Stomach (tissue), 4 donors: Measurements from ENCODE around the gene SPOP.

ENCODE experiments used
- EP300 ChIP-seq: sonication (generic); formaldehyde crosslinking; IDR thresholded peaks from one replicate; pipeline ENCODE4 v1.6.1; 2017; ENCODE audit warnings: antibody characterized with exemption
- POLR2A ChIP-seq, 4 donors: fragments of 450-650 bp; IDR thresholded peaks; one replicate each; pipeline ENCODE4 v1.6.1; 2016; ENCODE audit warnings: antibody characterized with exemption in 4 of 4, control low read depth in 2 of 4, mild to moderate bottlenecking in 1 of 4, moderate library complexity in 1 of 4
- POLR2AphosphoS5 ChIP-seq, 3 donors: sonication (generic); formaldehyde crosslinking; IDR thresholded peaks; one replicate each; pipeline ENCODE4 v1.6.1; 2016; ENCODE audit warnings: antibody characterized with exemption in 3 of 3
- TF ChIP-seq, protein P1 (sequence below), 7 experiments: fragments of 450-650 bp in 4 of 7; fragments of 200-600 bp in 3 of 7; sonication (generic) in 3 of 7; IDR thresholded peaks; one replicate each; pipeline ENCODE4 v1.5.1; 2016 to 2019; ENCODE audit warnings: antibody characterized with exemption in 7 of 7, control low read depth in 2 of 7, mild to moderate bottlenecking in 1 of 7

DNA sequence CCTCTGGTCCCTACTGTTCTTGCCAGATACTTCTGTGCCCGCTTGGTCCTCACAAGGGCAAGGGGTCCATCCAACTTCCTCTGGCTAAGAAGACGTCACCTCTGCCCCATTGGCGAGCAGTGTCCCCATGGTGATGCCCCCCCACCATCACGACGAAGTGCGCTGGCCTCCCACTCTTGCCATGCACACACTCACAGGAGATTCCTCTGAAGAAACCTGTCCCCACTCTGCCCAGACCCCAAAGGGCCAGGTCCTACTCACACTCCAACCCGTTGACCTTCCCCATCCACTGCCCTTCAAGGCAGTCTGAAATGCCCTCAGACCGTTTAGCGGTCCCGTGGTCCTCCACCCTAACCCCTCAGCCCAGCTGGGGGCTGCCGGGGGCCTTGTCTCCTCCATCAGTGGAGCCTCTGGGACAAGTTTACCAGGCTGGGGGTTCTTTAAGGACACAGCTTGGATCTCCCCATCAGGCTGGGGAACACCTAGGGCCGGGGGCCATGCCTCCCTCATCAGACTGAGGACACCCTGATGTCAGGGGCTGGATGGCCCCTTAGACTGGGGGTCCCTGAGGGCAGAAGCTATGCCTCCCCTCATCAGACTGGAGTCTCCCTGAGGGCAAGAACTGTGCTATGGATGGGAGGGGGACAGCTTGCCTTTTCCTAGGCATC, 95.7 kb downstream of the SPOP start:
- TF ChIP-seq, protein P1, sequence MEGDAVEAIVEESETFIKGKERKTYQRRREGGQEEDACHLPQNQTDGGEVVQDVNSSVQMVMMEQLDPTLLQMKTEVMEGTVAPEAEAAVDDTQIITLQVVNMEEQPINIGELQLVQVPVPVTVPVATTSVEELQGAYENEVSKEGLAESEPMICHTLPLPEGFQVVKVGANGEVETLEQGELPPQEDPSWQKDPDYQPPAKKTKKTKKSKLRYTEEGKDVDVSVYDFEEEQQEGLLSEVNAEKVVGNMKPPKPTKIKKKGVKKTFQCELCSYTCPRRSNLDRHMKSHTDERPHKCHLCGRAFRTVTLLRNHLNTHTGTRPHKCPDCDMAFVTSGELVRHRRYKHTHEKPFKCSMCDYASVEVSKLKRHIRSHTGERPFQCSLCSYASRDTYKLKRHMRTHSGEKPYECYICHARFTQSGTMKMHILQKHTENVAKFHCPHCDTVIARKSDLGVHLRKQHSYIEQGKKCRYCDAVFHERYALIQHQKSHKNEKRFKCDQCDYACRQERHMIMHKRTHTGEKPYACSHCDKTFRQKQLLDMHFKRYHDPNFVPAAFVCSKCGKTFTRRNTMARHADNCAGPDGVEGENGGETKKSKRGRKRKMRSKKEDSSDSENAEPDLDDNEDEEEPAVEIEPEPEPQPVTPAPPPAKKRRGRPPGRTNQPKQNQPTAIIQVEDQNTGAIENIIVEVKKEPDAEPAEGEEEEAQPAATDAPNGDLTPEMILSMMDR (IDR thresholded peaks at IDR 0.05) = no peak
- TF ChIP-seq POLR2AphosphoS5 (IDR thresholded peaks at IDR 0.05) = no peak
- TF ChIP-seq POLR2A (IDR thresholded peaks at IDR 0.05) = no peak
- TF ChIP-seq EP300 = no peak
